HG03139 (cell line): ENCODE measurements around the gene APH1A.
"Not testable (repeated sequence)": the region's sequence is repeated elsewhere in the genome, so short reads cannot be mapped to it uniquely, and the experiment has no call there.

Experiments used
- ATAC-seq: cut with Tn5 transposase; IDR thresholded peaks from one replicate; pipeline ENCODE4 v1.9.1; 2021; ENCODE audit not compliant: unreplicated experiment

APH1A gene

DNA sequence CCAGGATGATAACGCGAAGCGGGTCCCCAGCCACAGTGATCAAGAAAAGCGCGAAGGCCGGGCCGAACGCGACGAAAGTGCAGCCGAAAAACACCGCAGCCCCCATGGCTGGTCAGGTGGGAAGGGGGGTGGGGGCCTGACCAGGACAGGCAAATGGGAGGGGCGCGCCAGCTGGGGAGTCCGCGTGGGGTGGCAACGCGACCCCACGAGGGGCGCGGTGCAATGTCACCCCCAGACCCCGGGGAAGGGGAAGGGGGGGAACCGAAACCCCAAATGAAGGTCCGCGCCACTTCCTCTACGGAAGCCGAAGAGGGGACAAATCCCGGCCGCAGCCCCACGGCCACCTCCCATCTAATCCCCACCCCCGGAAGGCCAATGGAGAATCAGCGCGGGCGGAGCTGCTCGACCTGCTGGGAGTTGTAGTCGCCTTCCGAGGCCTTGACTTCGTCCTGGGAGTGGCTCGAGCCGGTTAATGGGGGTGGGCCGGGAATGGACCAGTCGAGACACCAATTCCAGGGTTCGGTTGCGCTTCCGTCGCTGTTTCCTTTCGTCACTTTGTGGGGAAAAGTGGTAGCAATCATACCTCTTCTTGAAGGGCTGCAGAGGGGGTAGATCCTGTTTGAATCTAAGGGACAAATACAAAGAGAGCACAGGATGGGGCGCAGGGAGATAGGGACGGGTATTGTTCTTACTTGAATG is at the start of gene APH1A:
Gene APH1A (minus strand): TSS at position 312 of the 699 bp plus-strand sequence. CDS start 206 bp downstream, at position 106.
- ATAC-seq = peak; percentile 75

DNA sequence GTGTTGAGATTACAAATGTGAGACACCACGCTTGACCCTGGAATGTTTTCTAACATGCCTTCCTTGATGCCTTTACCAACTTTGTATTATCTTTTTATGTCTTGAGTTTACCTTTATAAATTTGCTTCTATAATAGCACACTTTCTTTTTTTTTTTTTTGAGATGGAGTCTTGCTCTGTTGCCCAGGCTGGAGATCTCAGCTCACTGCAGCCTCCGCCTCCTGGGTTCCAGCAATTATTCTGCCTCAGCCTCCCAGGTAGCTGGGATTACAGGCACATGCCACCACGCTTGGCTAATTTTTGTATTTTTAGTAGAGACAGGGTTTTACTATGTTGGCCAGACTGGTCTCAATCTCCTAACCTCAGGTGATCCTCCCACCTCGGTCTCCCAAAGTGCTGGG is 45.9 kb upstream of the APH1A start:
- not testable (repeated sequence) for ATAC-seq

DNA sequence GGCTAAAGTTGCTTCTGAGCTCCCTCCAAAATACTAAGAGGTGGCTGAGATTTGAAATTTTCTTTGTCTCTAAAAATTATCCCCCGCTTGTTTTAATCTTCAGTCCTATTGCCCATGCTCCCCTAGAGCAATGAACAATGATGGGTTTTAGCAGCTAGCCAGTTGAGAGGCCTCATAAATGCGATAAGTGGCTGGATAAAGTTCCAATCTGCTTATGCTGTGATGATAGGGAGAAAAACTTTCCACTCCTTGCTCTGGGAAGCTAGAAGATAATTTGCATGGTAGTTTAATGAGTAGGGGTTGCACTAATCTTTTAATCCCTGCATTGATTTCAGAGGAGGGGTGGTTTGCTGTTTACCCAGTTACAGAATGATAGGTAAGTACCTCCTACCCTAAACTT is 42.9 kb upstream of the APH1A start:
- ATAC-seq = no peak

DNA sequence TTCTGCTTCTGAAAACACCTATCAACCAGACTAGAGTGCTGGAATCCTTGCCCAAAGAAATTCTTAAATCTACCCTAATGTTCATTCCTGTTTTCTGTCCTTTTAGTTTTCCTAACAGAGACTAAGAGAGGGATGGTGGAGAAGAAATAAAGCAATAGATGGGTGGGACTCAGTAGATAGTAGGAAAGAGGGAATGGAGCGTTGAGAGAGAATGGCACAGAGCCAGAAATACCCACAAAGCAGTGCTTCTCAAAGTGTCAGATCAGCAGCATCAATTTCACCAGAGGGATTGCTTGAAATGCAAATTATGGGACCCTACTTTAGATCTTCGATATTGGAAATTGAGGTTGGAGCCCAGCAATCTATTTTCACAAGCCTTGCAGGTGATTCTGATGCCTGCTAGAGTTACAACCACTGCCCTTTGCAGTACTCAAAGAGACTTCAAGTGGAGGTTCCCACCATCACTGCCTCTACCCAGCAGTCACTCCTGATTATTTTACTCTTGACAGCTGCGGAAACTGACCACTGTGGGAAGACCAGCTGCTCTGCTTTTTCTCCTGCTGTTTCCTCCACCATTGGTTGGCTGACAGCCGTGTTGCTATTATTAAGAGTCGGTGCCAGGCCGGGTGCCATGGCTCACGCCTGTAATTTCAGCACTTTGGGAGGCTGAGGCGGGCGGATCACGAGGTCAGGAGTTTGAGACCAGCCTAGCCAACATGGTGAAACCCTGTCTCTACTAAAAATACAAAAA is 41.1 kb upstream of the APH1A start:
- ATAC-seq = no peak

DNA sequence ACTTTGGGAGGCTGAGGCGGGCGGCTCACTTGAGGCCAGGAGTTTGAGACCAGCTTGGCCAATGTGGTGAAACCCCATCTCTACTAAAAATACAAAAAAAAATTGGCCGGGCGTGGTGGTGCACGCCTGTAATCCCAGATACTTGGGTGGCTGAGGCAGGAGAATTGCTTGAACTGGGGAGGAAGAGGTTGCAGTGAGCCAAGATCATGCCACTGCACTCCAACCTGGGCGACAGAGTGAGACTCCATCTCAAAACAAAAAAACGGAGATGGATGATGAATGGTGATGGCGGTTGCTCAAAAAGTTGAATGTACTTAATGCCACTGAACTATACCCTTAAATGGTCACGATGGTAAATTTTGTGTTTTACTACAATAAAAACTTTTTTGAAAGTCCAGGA is 39.8 kb upstream of the APH1A start:
- ATAC-seq = not testable (repeated sequence)

DNA sequence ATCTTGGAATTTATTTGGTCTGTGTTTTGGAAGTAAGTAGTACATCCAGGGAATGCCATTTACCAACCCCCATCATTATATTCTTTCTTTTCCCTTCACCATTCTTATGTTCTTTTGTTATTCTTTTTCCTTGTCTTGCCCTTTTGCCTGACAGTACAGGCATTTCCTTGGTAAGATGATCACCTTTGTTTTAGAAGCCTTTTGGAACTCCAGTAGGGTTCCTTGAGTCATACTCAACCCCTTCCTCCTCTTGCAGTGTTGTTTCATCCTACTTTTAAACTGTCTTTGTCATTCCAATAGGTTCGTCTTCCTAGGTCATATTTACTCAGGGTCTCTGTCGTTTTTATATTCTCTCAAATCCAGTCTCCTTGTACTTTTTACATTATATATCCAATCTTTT is 34.1 kb upstream of the APH1A start:
- ATAC-seq = no peak

DNA sequence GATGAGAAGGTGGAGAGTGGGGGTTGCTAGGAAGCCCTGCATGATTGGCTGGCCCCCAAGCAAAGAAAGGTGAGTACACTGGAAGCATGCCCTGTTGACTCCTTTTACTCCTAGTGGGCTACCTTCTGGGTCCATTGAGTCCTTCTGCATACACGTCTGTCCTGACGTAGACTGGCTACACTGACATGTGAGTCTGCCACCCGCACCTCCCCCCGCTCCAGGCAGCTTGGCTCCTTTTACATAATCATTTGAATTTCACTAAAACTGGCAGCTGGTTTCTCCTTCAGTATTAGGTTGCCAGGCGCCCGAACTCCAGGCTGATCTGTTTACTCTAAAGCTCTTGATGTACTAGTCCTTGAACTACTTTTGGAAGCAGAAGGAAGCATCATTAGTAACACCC is 33.5 kb upstream of the APH1A start:
- ATAC-seq = no peak

DNA sequence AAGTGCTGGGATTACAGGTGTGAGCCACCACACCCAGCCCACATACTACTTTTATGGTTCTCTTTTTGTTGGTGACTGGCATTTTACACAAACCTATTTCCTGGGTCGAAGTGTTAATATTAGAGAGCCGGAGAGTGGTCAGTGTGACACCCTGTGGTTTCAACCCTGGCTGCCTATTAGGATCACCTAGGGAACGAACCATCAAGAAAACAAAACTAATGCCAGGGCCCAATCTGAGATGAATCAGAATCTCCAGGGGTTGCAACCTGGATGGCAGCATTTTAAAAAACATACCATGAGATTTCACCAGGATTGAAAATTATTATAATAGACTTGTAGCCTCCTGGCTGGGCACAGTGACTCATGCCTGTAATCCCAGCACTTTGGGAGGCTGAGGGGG is 30.9 kb upstream of the APH1A start:
- no peak for ATAC-seq

DNA sequence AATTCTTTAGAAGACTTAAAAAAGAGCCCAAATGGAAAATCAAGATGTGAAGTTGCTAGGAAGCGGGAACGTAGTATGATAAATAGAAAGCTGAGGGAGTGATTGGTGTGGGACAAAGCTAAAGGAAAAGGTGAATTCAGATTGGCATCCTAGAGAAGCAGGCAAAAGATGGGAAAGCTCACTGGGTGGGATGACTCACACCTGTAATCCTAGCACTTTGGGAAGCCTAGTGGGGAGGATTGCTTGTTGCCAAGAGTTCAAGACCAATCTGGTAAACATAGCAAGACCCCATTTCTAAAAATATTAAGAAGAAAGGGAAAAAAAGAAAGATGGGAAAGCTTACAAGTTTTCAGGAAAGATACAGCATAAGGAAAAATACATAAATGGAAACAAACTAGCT is 26.7 kb upstream of the APH1A start:
- no peak for ATAC-seq

DNA sequence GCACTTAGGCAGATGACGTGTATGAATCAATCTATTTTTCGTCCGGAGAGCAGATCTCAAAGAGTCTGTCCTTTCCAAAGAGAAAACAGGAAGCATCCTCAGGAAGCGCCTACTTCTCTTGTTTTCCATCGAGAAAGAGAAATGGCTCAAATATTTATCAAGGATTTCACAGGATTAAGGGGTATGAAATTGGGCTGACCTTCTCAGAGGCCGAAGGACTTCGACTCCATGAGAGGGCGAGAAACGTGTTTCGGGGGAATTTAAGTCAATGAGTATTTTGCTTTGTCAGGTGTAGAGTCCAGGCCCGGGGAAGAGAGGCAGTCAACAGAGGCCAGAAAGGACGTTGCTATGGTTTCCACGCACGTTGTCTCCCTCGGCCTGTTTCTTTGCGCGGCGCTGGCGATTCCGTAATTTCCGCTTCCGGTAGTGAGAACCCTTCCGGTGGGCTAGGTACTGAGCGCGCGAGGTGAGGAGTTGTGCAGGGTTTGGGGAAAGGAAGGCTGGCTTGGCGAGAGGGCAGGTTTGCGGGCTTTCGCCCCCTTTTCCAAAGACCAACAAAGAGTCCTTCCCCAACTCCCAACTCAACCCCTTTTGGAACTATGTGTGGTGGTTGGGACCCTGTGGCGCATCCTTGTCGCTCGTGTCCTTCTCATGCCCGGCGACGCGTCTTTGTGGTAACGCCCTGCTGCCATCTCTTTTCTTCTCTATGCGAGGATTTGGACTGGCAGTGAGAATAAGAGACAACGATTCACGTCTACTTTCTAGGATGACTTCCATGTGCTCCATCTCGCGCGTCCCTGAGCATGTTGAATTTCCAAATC is 24.8 kb upstream of the APH1A start, which contains the start of gene MRPS21:
Gene MRPS21 (plus strand): TSS at position 429 of the 821 bp plus-strand sequence. CDS start 506 bp downstream, outside the sequence.
- ATAC-seq = peak; percentile 85

DNA sequence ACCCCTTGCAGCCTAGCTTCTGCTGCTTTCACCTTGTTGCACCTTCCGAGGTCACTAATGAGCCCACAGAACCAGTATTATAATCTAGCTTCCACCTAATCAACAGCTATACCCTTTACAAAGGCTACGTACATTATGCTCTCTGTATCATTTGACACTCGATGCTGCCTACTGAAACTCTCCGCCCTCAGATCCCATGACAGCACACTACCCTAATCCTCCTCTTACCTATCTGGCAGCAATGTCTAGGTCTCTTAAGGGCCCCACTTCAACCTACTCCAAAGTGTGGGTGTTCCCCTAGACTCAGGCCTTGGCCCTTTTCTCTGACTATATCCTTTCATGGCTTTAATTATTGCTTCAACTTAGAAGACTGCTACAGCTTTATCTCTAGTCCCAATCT is 20.0 kb upstream of the APH1A start:
- no peak for ATAC-seq

DNA sequence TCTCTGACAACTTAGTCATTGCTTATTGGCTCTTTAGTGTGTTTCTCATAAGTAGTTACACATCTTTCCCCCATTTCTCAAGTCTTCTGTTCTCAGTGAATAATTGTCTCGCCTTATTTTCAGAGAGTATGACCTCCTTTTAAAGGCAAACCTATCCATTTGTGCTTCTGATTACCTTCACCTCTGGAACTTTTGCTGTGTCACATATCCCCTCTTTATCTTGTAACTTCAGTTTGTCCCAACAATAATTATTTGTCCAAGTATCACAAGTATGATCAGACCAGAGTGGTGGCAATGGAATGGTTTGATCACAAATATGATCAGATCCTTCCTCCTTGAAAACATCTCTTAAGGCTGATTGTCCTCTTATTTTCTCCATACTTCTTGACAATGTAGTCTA is 19.6 kb upstream of the APH1A start:
- no peak for ATAC-seq

DNA sequence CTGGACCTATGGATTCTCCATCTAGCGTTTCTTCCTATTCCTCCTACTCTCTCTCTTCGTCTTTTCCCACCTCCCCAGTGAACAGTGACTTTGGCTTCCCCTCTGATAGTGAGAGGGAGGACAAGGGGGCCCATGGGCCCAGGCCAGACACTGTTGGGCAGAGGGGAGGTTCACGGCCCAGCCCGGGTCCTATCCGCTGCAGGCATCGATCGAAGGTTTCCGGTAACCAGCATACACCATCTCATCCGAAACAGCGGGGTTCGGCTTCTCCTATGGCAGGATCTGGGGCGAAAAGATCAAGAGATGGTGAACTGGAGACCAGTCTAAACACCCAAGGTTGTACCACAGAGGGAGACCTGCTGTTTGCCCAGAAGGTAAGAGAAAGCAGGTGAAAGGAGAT is 14.4 kb upstream of the APH1A start:
- ATAC-seq = no peak

DNA sequence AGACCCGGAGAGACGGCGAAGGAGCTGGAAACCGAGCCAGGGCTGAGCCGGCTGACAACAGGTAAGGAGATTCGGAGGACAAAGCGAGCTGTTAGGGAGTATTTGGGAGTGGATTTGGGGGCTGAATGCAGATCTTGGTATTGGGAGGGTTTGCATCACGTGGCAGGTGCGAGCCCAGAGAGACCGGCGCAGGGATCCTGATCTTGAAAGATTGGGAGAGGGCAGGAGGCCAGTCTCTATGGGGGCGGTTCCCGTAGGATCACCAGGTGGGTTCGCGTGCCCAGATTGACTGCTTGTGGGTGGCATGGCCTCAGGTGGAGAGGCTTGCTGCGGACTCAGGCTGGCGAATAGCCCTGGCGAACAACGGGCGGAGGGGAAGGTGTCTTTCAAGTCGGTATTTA is 13.7 kb upstream of the APH1A start:
- ATAC-seq = no peak

DNA sequence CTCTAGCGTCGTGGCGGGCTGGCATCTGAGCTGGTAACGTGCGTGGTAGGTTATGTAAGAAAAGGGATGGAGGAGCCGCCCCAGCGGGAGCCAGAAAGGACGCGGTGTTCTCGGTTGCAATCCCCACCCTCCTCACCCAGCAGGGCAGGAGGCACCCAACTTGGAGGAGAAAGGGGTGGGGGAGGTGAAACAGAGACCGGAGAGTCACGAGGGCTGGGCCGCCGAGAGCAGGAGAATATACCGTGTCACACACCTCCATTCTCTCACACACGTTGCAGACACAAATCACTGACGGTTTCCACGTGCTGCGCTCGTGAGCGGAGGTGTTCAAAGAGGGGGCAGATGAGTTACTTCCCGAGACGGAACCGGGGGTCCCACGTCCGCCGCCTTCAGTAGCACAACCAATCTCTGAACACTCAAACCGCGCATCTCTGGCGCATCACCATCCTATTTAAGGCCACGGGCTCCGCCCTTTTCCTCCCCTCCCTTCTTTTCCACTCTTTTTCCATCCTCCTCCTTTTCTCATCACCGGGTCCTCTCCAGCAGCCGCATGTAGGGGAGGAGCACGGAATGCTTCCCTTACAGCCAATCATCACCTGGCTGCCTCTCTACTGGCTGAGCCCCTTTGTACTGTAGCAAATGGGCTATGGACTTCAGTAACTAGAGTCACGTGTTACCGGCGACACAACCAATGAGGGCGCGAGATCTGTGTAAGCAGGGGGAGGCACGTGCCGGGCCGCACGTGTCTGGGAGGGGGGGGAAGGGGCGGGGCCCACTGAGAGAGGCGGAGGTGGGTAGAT is 13.1 kb upstream of the APH1A start, which contains the start of gene CIART:
Gene CIART (plus strand): TSS at position 797 of the 800 bp plus-strand sequence. CDS start 714 bp downstream, outside the sequence.
- no peak for ATAC-seq

DNA sequence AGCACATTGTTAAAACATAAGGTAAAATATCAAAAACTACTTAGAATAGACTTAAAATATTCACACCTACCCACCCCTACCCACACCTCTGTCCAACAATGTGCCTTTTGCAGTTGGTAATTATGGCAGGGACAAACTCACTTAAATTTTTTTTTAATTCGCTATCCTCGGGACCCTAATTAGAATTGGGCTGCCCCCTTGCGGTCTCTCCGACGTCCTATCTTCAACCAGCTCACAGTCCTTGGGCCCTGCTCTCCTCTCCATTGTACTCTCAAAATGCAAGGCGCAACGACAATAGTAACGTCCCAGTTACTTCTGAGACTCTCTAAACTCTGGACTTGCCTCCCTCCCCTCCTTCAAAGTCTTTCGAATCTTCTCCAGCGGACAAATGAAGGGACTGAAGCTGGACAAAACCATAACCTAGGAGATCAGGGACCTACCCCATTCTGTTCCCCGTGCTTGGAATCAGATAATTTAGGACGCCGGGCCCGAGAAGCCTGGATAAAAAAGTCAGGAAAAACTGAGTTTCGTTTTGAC is 12.5 kb upstream of the APH1A start:
- ATAC-seq = no peak

DNA sequence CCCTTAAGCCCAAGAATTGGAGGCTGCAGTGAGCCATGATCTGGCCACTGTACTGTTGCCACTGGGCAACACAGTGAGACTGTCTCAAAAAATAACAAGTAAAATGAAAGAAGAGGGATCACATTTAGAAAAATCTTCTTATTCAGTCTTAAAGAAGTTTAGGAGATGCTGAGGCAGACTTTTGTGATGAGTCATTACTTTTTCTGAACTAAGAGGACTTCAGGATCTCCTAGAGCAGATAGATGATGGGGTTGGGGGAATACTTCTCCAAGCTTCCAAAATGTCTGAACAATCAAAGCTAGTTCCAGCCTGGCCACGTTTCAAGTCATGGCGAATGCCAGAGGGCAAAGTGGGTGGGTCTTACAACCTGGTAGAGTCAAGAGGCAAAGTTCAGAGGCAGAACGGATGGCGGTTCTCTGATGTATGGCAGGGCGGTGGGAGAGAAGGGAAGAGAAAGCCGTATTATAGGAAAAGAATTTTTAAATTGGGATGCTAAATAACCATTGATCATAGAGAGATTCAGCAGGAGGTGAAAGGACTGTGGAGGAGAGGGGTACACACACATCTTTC is 11.4 kb upstream of the APH1A start:
- no peak for ATAC-seq

DNA sequence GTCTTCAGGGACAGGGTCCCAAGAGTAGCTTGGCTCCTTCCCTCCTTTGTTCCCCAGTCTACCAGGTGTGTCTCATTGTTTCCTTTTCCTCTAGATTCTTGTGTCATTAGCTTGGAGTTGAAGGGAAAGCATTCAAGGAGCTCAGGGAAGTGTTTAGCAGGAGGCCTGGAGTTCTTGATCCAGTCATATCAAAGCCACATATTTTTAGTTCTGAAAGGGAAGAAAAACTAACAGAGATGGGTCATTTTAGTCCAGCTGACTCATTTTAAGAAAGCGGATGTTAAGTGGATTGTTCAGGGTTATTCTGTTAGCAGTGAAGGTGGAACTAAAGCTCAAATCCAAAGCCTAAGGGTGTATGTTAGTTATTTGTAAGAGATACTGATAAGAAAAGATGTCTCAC is 4.5 kb upstream of the APH1A start:
- no peak for ATAC-seq

DNA sequence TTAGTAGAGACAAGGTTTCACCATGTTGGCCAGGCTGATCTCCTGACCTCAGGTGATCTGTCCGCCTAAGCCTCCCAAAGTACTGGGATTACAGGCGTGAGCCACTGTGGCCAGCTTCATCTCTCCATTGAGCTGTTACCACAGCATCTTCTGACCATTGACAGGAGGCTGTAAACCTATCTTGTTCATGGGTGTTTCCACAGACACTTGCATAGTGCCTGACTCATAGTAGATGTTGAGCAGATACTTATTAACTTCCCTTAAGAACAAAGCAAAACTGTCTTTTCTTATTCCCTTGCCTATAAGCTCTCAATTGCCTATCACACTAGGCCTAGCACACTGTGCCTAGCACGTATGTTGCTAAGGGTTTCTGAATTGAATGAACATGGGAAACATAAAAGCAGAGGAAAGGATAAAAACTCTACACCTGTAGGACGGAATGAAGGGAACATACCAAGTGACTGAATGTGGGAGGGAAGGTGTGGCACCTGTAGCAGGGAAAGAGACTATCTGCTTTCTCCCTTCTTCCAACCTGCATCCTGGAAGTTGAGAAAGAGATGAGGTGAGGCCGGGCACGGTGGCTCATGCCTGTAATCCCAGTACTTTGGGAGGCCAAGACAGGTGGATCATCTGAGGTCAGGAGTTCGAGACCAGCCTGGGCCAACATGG is 2.6 kb upstream of the APH1A start:
- ATAC-seq = no peak

DNA sequence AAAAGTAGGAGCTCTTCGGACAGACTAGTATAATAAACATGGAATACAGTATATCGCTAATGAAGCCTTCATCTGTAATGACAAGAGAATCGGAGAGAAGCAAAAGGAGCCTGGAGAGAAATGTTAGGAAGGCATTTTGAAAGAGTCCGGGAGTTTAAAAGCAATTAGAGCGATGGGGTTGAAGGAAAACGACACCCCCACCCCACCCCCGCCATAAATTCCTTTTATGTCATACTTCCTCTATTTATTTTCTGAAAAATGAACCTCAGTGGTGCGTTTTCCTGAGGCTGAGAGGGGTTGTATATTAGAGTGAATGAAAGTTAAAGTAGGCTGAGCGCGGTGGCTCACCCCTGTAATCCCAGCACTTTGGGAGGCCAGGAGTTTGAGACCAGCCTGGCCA is 635 bp upstream of the APH1A start:
- no peak for ATAC-seq
